ENCODE results near the gene SPOCK1. TPM values are rescaled to one million over a fixed set of nuclear protein-coding genes. Genes with fewer than 3 reads are reported as not detected.
A peak's percentile ranks its signal among the peaks of the same experiment; 100 is the strongest.

The SPOCK1 gene
- total RNA-seq, 1 experiment from 2014 or later: 10.9 TPM

DNA sequence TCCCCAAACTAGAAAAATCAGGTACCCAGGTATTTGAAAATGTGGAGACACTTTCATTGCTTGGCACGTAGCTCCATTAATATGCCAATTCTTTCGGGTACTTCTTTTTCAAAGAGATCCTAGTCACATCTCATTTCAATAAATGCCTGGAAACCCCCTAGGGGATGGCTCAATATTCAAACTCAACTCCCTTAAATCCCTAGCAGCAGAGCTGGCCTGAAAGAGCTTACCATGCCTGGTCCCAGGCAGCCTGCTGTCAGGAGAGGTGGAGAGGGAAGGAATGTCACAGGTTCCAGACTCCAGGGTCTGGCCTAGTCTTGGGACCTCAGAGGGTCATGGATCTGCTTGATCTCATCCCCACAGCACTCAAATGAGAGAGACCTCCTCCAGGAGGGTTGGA lies 187.1 kb downstream of the SPOCK1 start:
- Histone ChIP-seq H2BK5ac (ENCODE audit: insufficient read length, low read length) (no peak overlapping the region), H3K27ac (ENCODE audit: insufficient read length, low read depth, low read length) (no peak overlapping the region), H2AK5ac (ENCODE audit: insufficient read length, low read length) (no peak overlapping the region), H3K4me1 (ENCODE audit: insufficient read depth, low read length) (peaks cover 5% of the 10 kb centered on the region; the same call in 1 of the 2 replicates), H2BK20ac (ENCODE audit: low read depth, low read length, poor library complexity, severe bottlenecking) (no peak overlapping the region), H3K79me2 (ENCODE audit: insufficient read depth, low read length) (no peaks in the 10 kb centered on the region), H3K23ac (ENCODE audit: insufficient read length, low read depth, low read length) (no peak overlapping the region), H3K18ac (ENCODE audit: insufficient read length, low read depth, low read length) (no peak overlapping the region), H4K5ac (ENCODE audit: insufficient read length, low read depth, low read length) (no peak overlapping the region), H3K79me1 (ENCODE audit: insufficient read depth, low read depth, low read length, poor library complexity, severe bottlenecking) (no peaks in the 10 kb centered on the region), H2BK12ac (ENCODE audit: insufficient read length, low read depth, low read length) (no peak overlapping the region), H3K4me2 (ENCODE audit: insufficient read depth, insufficient read length, low read length) (no peak overlapping the region), H3K56ac (ENCODE audit: insufficient read length, low read depth, low read length) (no peak overlapping the region), H3T11ph (ENCODE audit: low read length) (no peak overlapping the region), H3K9me3 (ENCODE audit: control insufficient read depth, low read depth, low read length) (no peaks in the 10 kb centered on the region), H2BK15ac (ENCODE audit: low read depth, low read length) (no peak overlapping the region), H4K8ac (replicated peaks; ENCODE audit: insufficient read length, low read depth, low read length) (no peak overlapping the region), H3K4ac (ENCODE audit: low read depth, low read length) (no peak overlapping the region), H3K27me3 (ENCODE audit: insufficient read depth, low read length) (no peaks in the 10 kb centered on the region), H4K20me1 (ENCODE audit: control insufficient read depth, insufficient read depth, insufficient read length) (no peaks in the 10 kb centered on the region), H3K9ac (ENCODE audit: extremely low read depth, insufficient read length, low read length) (no peak overlapping the region), H2AFZ (ENCODE audit: low read length) (no peak overlapping the region), H3K14ac (ENCODE audit: insufficient read depth, low read length) (no peak overlapping the region), H3K23me2 (ENCODE audit: insufficient read length, low read depth, low read length, poor library complexity, severe bottlenecking) (no peaks in the 10 kb centered on the region), H2BK120ac (ENCODE audit: low read depth, low read length, poor library complexity, severe bottlenecking) (no peak overlapping the region), H4K91ac (ENCODE audit: insufficient read length, low read depth, low read length) (no peak overlapping the region)
- Mint-ChIP-seq H3K4me3 (no peak overlapping the region), H3K4me1 (peaks cover 40 to 45% of the 10 kb centered on the region in 2 experiments), H3K27ac (peak overlapping the region; percentile 6 to 83 (median 70); a peak in 3 of 7 replicates), H3K27me3 (ENCODE audit: low read depth) (peaks cover 3% of the 10 kb centered on the region; the same call in 1 of the 2 replicates), H3K36me3 (ENCODE audit: insufficient read depth in 1 of 3, low read depth in 3 of 3) (no peaks in the 10 kb centered on the region), H3K9me3 (no peaks in the 10 kb centered on the region)
- DNase-seq: no peak
- no CpG with 5 or more reads among the region's 2 CpGs for WGBS (ENCODE audit: extremely low coverage, insufficient read length, low lambda C conversion rate)
- TF ChIP-seq, protein P1, sequence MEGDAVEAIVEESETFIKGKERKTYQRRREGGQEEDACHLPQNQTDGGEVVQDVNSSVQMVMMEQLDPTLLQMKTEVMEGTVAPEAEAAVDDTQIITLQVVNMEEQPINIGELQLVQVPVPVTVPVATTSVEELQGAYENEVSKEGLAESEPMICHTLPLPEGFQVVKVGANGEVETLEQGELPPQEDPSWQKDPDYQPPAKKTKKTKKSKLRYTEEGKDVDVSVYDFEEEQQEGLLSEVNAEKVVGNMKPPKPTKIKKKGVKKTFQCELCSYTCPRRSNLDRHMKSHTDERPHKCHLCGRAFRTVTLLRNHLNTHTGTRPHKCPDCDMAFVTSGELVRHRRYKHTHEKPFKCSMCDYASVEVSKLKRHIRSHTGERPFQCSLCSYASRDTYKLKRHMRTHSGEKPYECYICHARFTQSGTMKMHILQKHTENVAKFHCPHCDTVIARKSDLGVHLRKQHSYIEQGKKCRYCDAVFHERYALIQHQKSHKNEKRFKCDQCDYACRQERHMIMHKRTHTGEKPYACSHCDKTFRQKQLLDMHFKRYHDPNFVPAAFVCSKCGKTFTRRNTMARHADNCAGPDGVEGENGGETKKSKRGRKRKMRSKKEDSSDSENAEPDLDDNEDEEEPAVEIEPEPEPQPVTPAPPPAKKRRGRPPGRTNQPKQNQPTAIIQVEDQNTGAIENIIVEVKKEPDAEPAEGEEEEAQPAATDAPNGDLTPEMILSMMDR (conservative IDR thresholded peaks at IDR 0.05): no peak

Data from H9 (cell line).